Keratinocyte (primary cell): ENCODE measurements around the gene DPPA4. TPM values are rescaled to one million over a fixed set of nuclear protein-coding genes. Genes with fewer than 3 reads are reported as not detected.

Source experiments
- DNase-seq: peaks from one replicate; pipeline ENCODE4 v3.0.0-alpha.2; 2011; ENCODE audit warnings: low read depth, missing footprints, low spot score
- FAIRE-seq: peaks from 2 replicates; lab custom pipeline; 2011; peaks lifted over from hg19 to GRCh38; lab: Jason Lieb, UNC
- H2AFZ ChIP-seq: 2 replicates; pipeline ENCODE4 v1.6.0; 2012; ENCODE audit warnings: low read length, control low read depth, inconsistent platforms; ENCODE audit not compliant: control insufficient read depth
- H3K27ac ChIP-seq: 2 replicates; pipeline ENCODE4 v1.5.1; 2011; ENCODE audit warnings: low read length; ENCODE audit not compliant: control insufficient read depth, insufficient read depth
- H3K27me3 ChIP-seq: 3 replicates; pipeline ENCODE4 v1.6.0; 2011; ENCODE audit warnings: low read length; ENCODE audit not compliant: control insufficient read depth, insufficient read depth; ENCODE audit errors: extremely low read depth
- H3K36me3 ChIP-seq, 2 experiments: 2 replicates in 1 of 2; 3 replicates in 1 of 2; pipeline ENCODE4 v1.5.1; 2011; ENCODE audit warnings: low read length in 2 of 2, mild to moderate bottlenecking in 1 of 2; ENCODE audit not compliant: control insufficient read depth in 2 of 2, insufficient read depth in 2 of 2; ENCODE audit errors: extremely low read depth in 1 of 2
- H3K4me1 ChIP-seq: 3 replicates; pipeline ENCODE4 v1.5.1; 2011; ENCODE audit warnings: low read length; ENCODE audit not compliant: control insufficient read depth, insufficient read depth; ENCODE audit errors: extremely low read depth
- H3K4me2 ChIP-seq: 3 replicates; pipeline ENCODE4 v1.6.0; 2011; ENCODE audit warnings: low read depth, low read length; ENCODE audit not compliant: control insufficient read depth, insufficient read depth; ENCODE audit errors: extremely low read depth
- H3K4me3 ChIP-seq, 3 experiments: fragments of 200-600 bp in 1 of 3; sonication (generic) in 1 of 3; 2 replicates in 2 of 3; 3 replicates in 1 of 3; pipeline ENCODE4 v1.5.1; 2011 to 2016; ENCODE audit warnings: low read length in 3 of 3, mild to moderate bottlenecking in 3 of 3, control low read depth in 2 of 3, inconsistent platforms in 1 of 3, low read depth in 1 of 3, mixed read lengths in 1 of 3, mixed run types in 1 of 3, moderate library complexity in 1 of 3; ENCODE audit not compliant: control insufficient read depth in 2 of 3, insufficient read depth in 2 of 3; ENCODE audit errors: extremely low read depth in 1 of 3
- H3K79me2 ChIP-seq: 2 replicates; pipeline ENCODE4 v1.6.0; 2012; ENCODE audit warnings: low read length; ENCODE audit not compliant: control insufficient read depth, insufficient read depth
- H3K9ac ChIP-seq: 3 replicates; pipeline ENCODE4 v1.6.0; 2011; ENCODE audit warnings: low read length; ENCODE audit not compliant: control insufficient read depth, insufficient read depth; ENCODE audit errors: extremely low read depth
- H3K9me1 ChIP-seq: 3 replicates; pipeline ENCODE4 v1.6.0; 2011; ENCODE audit warnings: low read length; ENCODE audit not compliant: control insufficient read depth, insufficient read depth; ENCODE audit errors: extremely low read depth
- H3K9me3 ChIP-seq: 2 replicates; pipeline ENCODE4 v1.5.1; 2012; ENCODE audit warnings: low read depth, low read length; ENCODE audit not compliant: control insufficient read depth
- H4K20me1 ChIP-seq: 3 replicates; pipeline ENCODE4 v1.6.0; 2011; ENCODE audit warnings: low read length; ENCODE audit not compliant: control insufficient read depth, insufficient read depth; ENCODE audit errors: extremely low read depth
- EZH2 ChIP-seq: IDR thresholded peaks from one replicate; pipeline ENCODE4 v1.6.1; 2012; ENCODE audit warnings: inconsistent platforms, mild to moderate bottlenecking, low read length, moderate library complexity
- dilution Hi-C: fragments of 300-500 bp; cut with MboI; formaldehyde crosslinking; loops from one replicate; pipeline ENCODE4 v1.7.0; 2020; ENCODE audit warnings: low sequenced_read_pairs; ENCODE audit not compliant: extremely low pct_ligation_motif_present
- polyA plus RNA-seq, 5 experiments: library from polyadenylated mRNA; depleted of rRNA in 3 of 5; stranded (reverse) in 3 of 5; stranded (forward) in 1 of 5; unstranded in 1 of 5; fragments of >200 nt; gene quantifications; 1 replicate in 1 of 5; 2 replicates in 3 of 5; 3 replicates in 1 of 5; pipeline versions ENCODE4 v1.2.1 to v1.2.3, GENCODE V29; 2011 to 2012; ENCODE audit warnings: missing spikeins in 2 of 5, low read depth in 1 of 5, low replicate concordance in 1 of 5
- TF ChIP-seq, protein P1 (sequence below), 3 experiments: IDR thresholded peaks in 1 of 3; conservative IDR thresholded peaks in 1 of 3; optimal IDR thresholded peaks in 1 of 3; 2 replicates in 2 of 3; 3 replicates in 1 of 3; pipeline versions ENCODE3 to v1.5.1; 2011; ENCODE audit warnings: low read length in 3 of 3, mild to moderate bottlenecking in 3 of 3, moderate library complexity in 2 of 3, control low read depth in 1 of 3, inconsistent platforms in 1 of 3; ENCODE audit not compliant: insufficient read depth in 2 of 3; ENCODE audit errors: extremely low read depth in 1 of 3

Gene DPPA4
- polyA plus RNA-seq, 1 donor (not counting 4 experiments of a cell fraction or from before 2014, with no cell fraction given): not detected

DNA sequence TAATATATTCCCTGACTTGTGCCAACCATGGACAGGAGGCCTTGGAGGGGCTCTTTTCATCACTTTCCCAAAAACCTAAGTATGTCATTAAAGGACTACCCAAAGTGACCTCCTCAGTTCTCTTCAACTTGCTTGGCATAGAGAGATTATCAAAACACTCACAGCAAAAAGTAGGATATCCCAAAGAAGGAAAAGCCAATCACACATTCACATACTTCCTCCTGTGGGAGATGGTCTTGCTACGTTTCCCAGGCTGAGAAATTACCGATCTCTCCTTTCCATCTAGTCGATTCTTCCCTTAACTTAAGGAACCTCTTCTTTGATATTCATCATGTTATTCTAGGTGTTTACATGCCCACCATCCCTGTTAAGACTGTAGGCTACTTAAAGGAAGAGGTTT is 9.1 kb downstream of the DPPA4 start:
- no peaks in the 10 kb centered on the region for H3K27me3 ChIP-seq
- no peak for DNase-seq
- FAIRE-seq: no peak

DNA sequence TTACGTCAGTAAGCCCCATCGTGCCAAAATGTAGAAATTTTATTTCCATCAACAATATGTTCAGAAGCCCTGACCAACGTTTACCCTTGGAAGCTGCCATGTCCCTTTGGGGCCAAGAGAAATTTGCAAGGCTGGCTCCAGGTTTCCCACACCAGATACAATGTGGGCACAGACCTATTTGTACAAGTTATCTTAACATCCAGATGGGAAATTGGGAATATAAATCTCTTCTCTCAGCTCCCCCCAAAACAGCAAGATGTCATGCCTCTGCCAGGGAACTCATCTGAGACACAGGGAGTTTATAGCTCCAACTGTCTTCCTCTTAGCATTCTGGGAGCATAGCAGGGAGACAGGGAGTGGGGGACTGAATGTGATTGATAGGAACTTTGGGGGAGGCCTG is 11.7 kb downstream of the DPPA4 start:
- Histone ChIP-seq H4K20me1 (no peaks in the 10 kb centered on the region), H3K4me1 (no peaks in the 10 kb centered on the region)

More for the DNA sequence above, 9.1 kb downstream of the DPPA4 start:
- peaks cover 5% of the 10 kb centered on the region for H3K9me3 ChIP-seq
- H3K9ac ChIP-seq: no peak overlapping the region
- no peak overlapping the region for H3K27ac ChIP-seq
- no peaks in the 10 kb centered on the region for H3K4me1 ChIP-seq
- TF ChIP-seq, protein P1, sequence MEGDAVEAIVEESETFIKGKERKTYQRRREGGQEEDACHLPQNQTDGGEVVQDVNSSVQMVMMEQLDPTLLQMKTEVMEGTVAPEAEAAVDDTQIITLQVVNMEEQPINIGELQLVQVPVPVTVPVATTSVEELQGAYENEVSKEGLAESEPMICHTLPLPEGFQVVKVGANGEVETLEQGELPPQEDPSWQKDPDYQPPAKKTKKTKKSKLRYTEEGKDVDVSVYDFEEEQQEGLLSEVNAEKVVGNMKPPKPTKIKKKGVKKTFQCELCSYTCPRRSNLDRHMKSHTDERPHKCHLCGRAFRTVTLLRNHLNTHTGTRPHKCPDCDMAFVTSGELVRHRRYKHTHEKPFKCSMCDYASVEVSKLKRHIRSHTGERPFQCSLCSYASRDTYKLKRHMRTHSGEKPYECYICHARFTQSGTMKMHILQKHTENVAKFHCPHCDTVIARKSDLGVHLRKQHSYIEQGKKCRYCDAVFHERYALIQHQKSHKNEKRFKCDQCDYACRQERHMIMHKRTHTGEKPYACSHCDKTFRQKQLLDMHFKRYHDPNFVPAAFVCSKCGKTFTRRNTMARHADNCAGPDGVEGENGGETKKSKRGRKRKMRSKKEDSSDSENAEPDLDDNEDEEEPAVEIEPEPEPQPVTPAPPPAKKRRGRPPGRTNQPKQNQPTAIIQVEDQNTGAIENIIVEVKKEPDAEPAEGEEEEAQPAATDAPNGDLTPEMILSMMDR (optimal IDR thresholded peaks at IDR 0.05 in 1 of 3, IDR thresholded peaks at IDR 0.05 in 1 of 3, conservative IDR thresholded peaks at IDR 0.05 in 1 of 3; ENCODE audit: extremely low read depth in 1 of 3, insufficient read depth in 2 of 3, low read length in 3 of 3): no peak
- TF ChIP-seq EZH2: no peak
- no peak overlapping the region for H3K4me2 ChIP-seq
- no peak overlapping the region for H2AFZ ChIP-seq
- H3K79me2 ChIP-seq: no peaks in the 10 kb centered on the region
- no peaks in the 10 kb centered on the region for H3K36me3 ChIP-seq
- no peak overlapping the region for H3K4me3 ChIP-seq
- no peaks in the 10 kb centered on the region for H4K20me1 ChIP-seq
- dilution Hi-C loops: no loop called here
- H3K9me1 ChIP-seq: no peaks in the 10 kb centered on the region

More for the DNA sequence above, 11.7 kb downstream of the DPPA4 start:
- dilution Hi-C loops: no loop called here
- Histone ChIP-seq H3K9me1 (no peaks in the 10 kb centered on the region), H3K9ac (no peak overlapping the region), H3K9me3 (peaks cover 2% of the 10 kb centered on the region), H3K27me3 (no peaks in the 10 kb centered on the region), H3K27ac (no peak overlapping the region), H3K36me3 (no peaks in the 10 kb centered on the region), H3K4me3 (no peak overlapping the region), H3K4me2 (no peak overlapping the region), H3K79me2 (no peaks in the 10 kb centered on the region), H2AFZ (no peak overlapping the region)
- no peak for FAIRE-seq
- no peak for DNase-seq
- TF ChIP-seq, protein P1 (optimal IDR thresholded peaks at IDR 0.05 in 1 of 3, IDR thresholded peaks at IDR 0.05 in 1 of 3, conservative IDR thresholded peaks at IDR 0.05 in 1 of 3; ENCODE audit: extremely low read depth in 1 of 3, insufficient read depth in 2 of 3, low read length in 3 of 3): no peak
- TF ChIP-seq EZH2: no peak
